ENCODE measurements around the gene GARNL3.

DNA sequence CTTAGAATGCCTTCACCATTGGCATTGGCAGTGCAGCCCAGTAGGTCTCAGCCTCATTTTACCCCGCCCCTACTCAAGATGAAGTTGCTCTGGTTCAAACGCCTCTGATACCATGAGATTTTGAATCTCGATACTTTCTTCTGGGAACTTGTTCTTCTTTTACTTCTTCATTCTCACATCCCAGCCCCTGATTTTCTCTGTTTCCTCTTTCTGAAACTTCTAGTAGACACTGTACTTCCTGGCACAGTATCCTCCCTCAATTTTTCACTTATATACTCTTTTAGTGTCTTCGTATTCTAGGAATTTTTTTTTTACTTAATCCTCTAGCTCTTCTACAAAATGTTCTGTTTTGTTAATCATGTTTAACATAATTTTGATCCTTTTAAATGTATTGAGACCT lies 146.5 kb downstream of the GARNL3 start:
- no peak for TF ChIP-seq EZH2 (IDR thresholded peaks at IDR 0.05; ENCODE audit: borderline replicate concordance, low read length)
- TF ChIP-seq, protein P1, sequence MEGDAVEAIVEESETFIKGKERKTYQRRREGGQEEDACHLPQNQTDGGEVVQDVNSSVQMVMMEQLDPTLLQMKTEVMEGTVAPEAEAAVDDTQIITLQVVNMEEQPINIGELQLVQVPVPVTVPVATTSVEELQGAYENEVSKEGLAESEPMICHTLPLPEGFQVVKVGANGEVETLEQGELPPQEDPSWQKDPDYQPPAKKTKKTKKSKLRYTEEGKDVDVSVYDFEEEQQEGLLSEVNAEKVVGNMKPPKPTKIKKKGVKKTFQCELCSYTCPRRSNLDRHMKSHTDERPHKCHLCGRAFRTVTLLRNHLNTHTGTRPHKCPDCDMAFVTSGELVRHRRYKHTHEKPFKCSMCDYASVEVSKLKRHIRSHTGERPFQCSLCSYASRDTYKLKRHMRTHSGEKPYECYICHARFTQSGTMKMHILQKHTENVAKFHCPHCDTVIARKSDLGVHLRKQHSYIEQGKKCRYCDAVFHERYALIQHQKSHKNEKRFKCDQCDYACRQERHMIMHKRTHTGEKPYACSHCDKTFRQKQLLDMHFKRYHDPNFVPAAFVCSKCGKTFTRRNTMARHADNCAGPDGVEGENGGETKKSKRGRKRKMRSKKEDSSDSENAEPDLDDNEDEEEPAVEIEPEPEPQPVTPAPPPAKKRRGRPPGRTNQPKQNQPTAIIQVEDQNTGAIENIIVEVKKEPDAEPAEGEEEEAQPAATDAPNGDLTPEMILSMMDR (IDR thresholded peaks at IDR 0.05; ENCODE audit: low read length), result no peak

All from OCI-LY1 (cell line).